Parathyroid adenoma (tissue), 2 donors: ENCODE results near the gene ARHGAP44.
A peak's percentile ranks its signal among the peaks of the same experiment; 100 is the strongest.

Experiments used
- H2AFZ ChIP-seq: fragments of 300-600 bp; sonication (generic); one replicate; pipeline ENCODE4 v1.7.0; 2017; ENCODE audit warnings: antibody characterized with exemption, mild to moderate bottlenecking
- H3K27ac ChIP-seq: fragments of 300-600 bp; sonication (generic); one replicate; pipeline ENCODE4 v1.7.0; 2017
- H3K27me3 ChIP-seq: fragments of 300-600 bp; sonication (generic); one replicate; pipeline ENCODE4 v1.7.0; 2017; ENCODE audit warnings: low read length; ENCODE audit not compliant: control insufficient read depth, insufficient read depth
- H3K36me3 ChIP-seq: fragments of 300-600 bp; sonication (generic); one replicate; pipeline ENCODE4 v1.7.0; 2017; ENCODE audit warnings: low read length; ENCODE audit not compliant: control insufficient read depth, insufficient read depth
- H3K4me1 ChIP-seq: fragments of 300-600 bp; sonication (generic); one replicate; pipeline ENCODE4 v1.7.0; 2017; ENCODE audit warnings: control low read depth
- H3K4me2 ChIP-seq: fragments of 300-600 bp; sonication (generic); one replicate; pipeline ENCODE4 v1.7.0; 2017; ENCODE audit warnings: low read length
- H3K4me3 ChIP-seq: fragments of 300-600 bp; sonication (generic); one replicate; pipeline ENCODE4 v1.7.0; 2017; ENCODE audit warnings: low read depth, low read length
- H3K79me2 ChIP-seq: fragments of 300-600 bp; sonication (generic); one replicate; pipeline ENCODE4 v1.7.0; 2017; ENCODE audit warnings: control low read depth
- H3K9ac ChIP-seq: fragments of 300-600 bp; sonication (generic); one replicate; pipeline ENCODE4 v1.7.0; 2017; ENCODE audit warnings: mild to moderate bottlenecking
- H3K9me3 ChIP-seq: fragments of 300-600 bp; sonication (generic); one replicate; pipeline ENCODE4 v1.7.0; 2017; ENCODE audit warnings: low read length; ENCODE audit not compliant: control insufficient read depth
- CTCF ChIP-seq: fragments of 300-600 bp; sonication (generic); IDR thresholded peaks from one replicate; pipeline ENCODE4 v1.7.0; 2017; ENCODE audit warnings: antibody characterized with exemption, mild to moderate bottlenecking
- donor health status: primary hyperparathyroidism.

Gene ARHGAP44

DNA sequence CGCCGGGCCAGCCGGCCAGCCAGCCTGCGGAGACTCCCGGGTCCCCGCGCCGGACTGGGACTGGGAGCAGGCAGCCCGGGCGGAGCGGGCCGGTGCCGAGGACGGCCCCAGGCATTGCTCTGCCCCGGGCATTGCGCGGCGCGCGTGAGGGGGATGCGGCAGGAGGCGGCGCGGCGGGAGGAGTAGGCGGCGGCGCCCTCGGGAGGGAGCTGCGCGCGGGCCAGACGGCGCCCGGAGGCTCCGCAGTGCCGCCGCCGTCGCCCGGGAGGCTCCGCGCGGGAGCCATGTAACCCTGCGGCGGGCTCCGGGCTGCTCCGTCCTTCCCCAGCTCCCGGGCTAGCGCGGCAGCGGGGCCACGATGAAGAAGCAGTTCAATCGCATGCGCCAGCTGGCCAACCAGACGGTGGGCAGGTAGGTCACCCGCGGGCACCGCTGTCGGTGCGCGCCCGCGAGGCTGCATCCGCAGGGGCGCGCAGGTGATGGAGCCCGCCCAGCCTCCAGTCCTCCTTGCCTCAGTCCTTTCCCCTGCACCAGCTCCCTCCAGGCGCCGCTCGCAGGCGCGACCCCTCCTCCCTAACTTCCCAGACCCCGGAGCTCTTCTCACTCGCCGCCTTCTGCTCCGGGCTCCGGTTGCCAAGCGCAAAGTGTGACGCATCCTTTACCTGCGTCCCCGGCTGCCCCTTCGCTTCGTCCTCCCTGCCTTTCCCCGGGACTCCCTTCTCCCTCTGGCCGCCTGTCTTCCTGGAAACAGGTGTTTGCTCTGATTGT, at the start of gene ARHGAP44:
Gene ARHGAP44, plus strand, starts transcription at position 18 of the 768 bp plus-strand sequence. Its CDS starts 341 bp downstream, at position 359.
- H3K4me3 ChIP-seq = peak within 1 kb of the TSS; percentile 58
- H3K9me3 ChIP-seq = no peaks in the 10 kb centered on the region
- no peak for TF ChIP-seq CTCF
- peaks cover 25% of the 10 kb centered on the region for H3K79me2 ChIP-seq
- no peaks in the 10 kb centered on the region for H3K27me3 ChIP-seq
- H3K9ac ChIP-seq = no peak within 1 kb of the TSS
- H3K4me1 ChIP-seq = peaks cover 6% of the 10 kb centered on the region
- H3K4me2 ChIP-seq = peak within 1 kb of the TSS; percentile 74
- peak within 1 kb of the TSS; percentile 75 for H3K27ac ChIP-seq
- peak within 1 kb of the TSS; percentile 89 for H2AFZ ChIP-seq
- no peaks in the 10 kb centered on the region for H3K36me3 ChIP-seq

- Histone ChIP-seq H3K9me3 (no peaks in the 10 kb centered on the region), H3K4me3 (no peak overlapping the region), H3K4me2 (no peak overlapping the region), H3K27ac (no peak overlapping the region), H3K79me2 (no peaks in the 10 kb centered on the region), H3K27me3 (no peaks in the 10 kb centered on the region), H3K9ac (no peak overlapping the region), H3K4me1 (peaks cover 9% of the 10 kb centered on the region), H3K36me3 (no peaks in the 10 kb centered on the region), H2AFZ (no peak overlapping the region)
- no peak for TF ChIP-seq CTCF
Measured at GRCh38 chr17:12739500-12739899, 49.8 kb upstream of the ARHGAP44 start.

- Histone ChIP-seq H3K27me3 (no peaks in the 10 kb centered on the region), H3K9ac (no peak overlapping the region), H3K4me3 (no peak overlapping the region), H3K9me3 (no peaks in the 10 kb centered on the region), H3K27ac (no peak overlapping the region), H3K36me3 (no peaks in the 10 kb centered on the region), H2AFZ (no peak overlapping the region), H3K4me1 (peaks cover 5% of the 10 kb centered on the region), H3K4me2 (no peak overlapping the region), H3K79me2 (no peaks in the 10 kb centered on the region)
- TF ChIP-seq CTCF = no peak
Measured at GRCh38 chr17:12743046-12743445, 46.3 kb upstream of the ARHGAP44 start.

DNA sequence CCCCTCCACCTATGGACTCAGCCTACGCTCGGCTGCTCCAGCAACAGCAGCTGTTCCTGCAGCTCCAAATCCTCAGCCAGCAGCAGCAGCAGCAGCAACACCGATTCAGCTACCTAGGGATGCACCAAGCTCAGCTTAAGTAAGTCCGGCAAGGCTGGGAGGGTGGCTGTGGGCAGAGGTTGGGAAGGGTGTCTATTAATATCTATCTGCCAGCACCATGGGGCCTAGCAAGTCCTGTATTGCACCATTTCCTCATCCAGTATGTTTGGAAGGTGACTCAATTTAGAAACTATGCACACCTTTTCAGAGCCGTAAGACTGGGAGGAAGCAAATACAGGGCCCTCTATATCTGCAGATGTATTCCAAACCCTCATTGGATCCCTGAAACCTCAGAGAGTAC, 45.0 kb upstream of the ARHGAP44 start:
- Histone ChIP-seq H3K4me2 (no peak overlapping the region), H3K4me1 (peaks cover 4% of the 10 kb centered on the region), H3K27me3 (no peaks in the 10 kb centered on the region), H3K4me3 (no peak overlapping the region), H3K36me3 (no peaks in the 10 kb centered on the region), H2AFZ (no peak overlapping the region), H3K9ac (no peak overlapping the region), H3K9me3 (no peaks in the 10 kb centered on the region), H3K79me2 (no peaks in the 10 kb centered on the region), H3K27ac (no peak overlapping the region)
- TF ChIP-seq CTCF = no peak

GRCh38 chr17:12744786-12745185, 44.5 kb upstream of the ARHGAP44 start:
- Histone ChIP-seq H2AFZ (no peak overlapping the region), H3K4me3 (no peak overlapping the region), H3K9ac (no peak overlapping the region), H3K79me2 (no peaks in the 10 kb centered on the region), H3K27ac (no peak overlapping the region), H3K36me3 (no peaks in the 10 kb centered on the region), H3K4me1 (peaks cover 4% of the 10 kb centered on the region), H3K27me3 (no peaks in the 10 kb centered on the region), H3K4me2 (no peak overlapping the region), H3K9me3 (no peaks in the 10 kb centered on the region)
- TF ChIP-seq CTCF = no peak
